Measurements from ENCODE around the gene LBX2. TPM values are rescaled to one million over a fixed set of nuclear protein-coding genes. Genes with fewer than 3 reads are reported as not detected.

LBX2 gene
- total RNA-seq, 1 experiment from 2014 or later = 9.6 TPM

- Histone ChIP-seq H3K27me3 (ENCODE audit: control insufficient read depth, insufficient read depth, low read length) (no peaks in the 10 kb centered on the region; the same call in 1 of the 2 replicates), H3K4me1 (ENCODE audit: control insufficient read depth, insufficient read depth, low read length) (no peaks in the 10 kb centered on the region), H3K27ac (ENCODE audit: low read length) (no peak overlapping the region), H3K4me3 (ENCODE audit: low read depth in 2 of 2, low read length in 2 of 2) (no peak overlapping the region), H3K36me3 (ENCODE audit: control insufficient read depth, insufficient read depth, low read length) (no peaks in the 10 kb centered on the region; the same call in 1 of the 2 replicates), H3K9me3 (ENCODE audit: control insufficient read depth, insufficient read depth, low read depth, low read length) (no peaks in the 10 kb centered on the region)
- no TSS peak for BruUV-seq (replicated peaks)
- intact Hi-C loops (cut with micrococcal nuclease; ENCODE audit: unreplicated experiment) (no loop called here), in situ Hi-C loops (cut with HindIII; ENCODE audit: low pct_unique_long_range_greater_than_20kb, low sequenced_read_pairs) (no loop called here)
- no peak for DNase-seq (ENCODE audit: low read depth, low spot score)
- no peak; the same call in 1 of the 2 replicates for ATAC-seq
- CTCF ChIA-PET = no interaction called here
- TF ChIP-seq POLR2AphosphoS5 (IDR thresholded peaks at IDR 0.05; ENCODE audit: low read depth, low read length) = no peak
- no peak for TF ChIP-seq CTCF (IDR thresholded peaks at IDR 0.05)
- TF ChIP-seq TCF7L2 (IDR thresholded peaks at IDR 0.05; ENCODE audit: low read depth, low read length) = no peak
- TF ChIP-seq REST (IDR thresholded peaks at IDR 0.05; ENCODE audit: insufficient read depth in 1 of 2, low read depth in 2 of 2, low read length in 1 of 2) = no peak
- no peak for TF ChIP-seq SIN3A (IDR thresholded peaks at IDR 0.05; ENCODE audit: borderline replicate concordance, insufficient read depth, low read depth, low read length)
- POLR2A ChIA-PET = no interaction called here
Observed at GRCh38 chr2:74536166-74536950, 37.0 kb upstream of the LBX2 start.

GRCh38 chr2:74535440-74535965 is 36.1 kb upstream of the LBX2 start:
- intact Hi-C loops (cut with micrococcal nuclease; ENCODE audit: unreplicated experiment) = no loop called here
- no TSS peak for BruUV-seq (replicated peaks)
- H3K27ac ChIP-seq (ENCODE audit: low read length) = no peak overlapping the region

More at GRCh38 chr2:74535440-74535965, 36.1 kb upstream of the LBX2 start:
- POLR2A ChIA-PET = no interaction called here
- CTCF ChIA-PET = no interaction called here
- no peak overlapping the region for H3K4me3 ChIP-seq (ENCODE audit: low read depth in 2 of 2, low read length in 2 of 2)
- in situ Hi-C loops (cut with HindIII; ENCODE audit: low pct_unique_long_range_greater_than_20kb, low sequenced_read_pairs) = no loop called here
- H3K27me3 ChIP-seq (ENCODE audit: control insufficient read depth, insufficient read depth, low read length) = no peaks in the 10 kb centered on the region; the same call in 1 of the 2 replicates
- no peak for TF ChIP-seq SIN3A (IDR thresholded peaks at IDR 0.05; ENCODE audit: borderline replicate concordance, insufficient read depth, low read depth, low read length)
- no peak for TF ChIP-seq CTCF (IDR thresholded peaks at IDR 0.05)
- no peak for TF ChIP-seq TCF7L2 (IDR thresholded peaks at IDR 0.05; ENCODE audit: low read depth, low read length)
- no peak for TF ChIP-seq REST (IDR thresholded peaks at IDR 0.05; ENCODE audit: insufficient read depth in 1 of 2, low read depth in 2 of 2, low read length in 1 of 2)
- TF ChIP-seq POLR2AphosphoS5 (IDR thresholded peaks at IDR 0.05; ENCODE audit: low read depth, low read length) = no peak
- no peaks in the 10 kb centered on the region; the same call in 1 of the 2 replicates for H3K36me3 ChIP-seq (ENCODE audit: control insufficient read depth, insufficient read depth, low read length)
- H3K9me3 ChIP-seq (ENCODE audit: control insufficient read depth, insufficient read depth, low read depth, low read length) = no peaks in the 10 kb centered on the region
- ATAC-seq = no peak
- DNase-seq (ENCODE audit: low read depth, low spot score) = no peak
- no peaks in the 10 kb centered on the region for H3K4me1 ChIP-seq (ENCODE audit: control insufficient read depth, insufficient read depth, low read length)

Data from Panc1 (cell line).